HG03432 (cell line): ENCODE data around the gene FAM120A.
A peak's percentile ranks its signal among the peaks of the same experiment; 100 is the strongest.

Experiments used
- ATAC-seq: cut with Tn5 transposase; IDR thresholded peaks from one replicate; pipeline ENCODE4 v1.9.1; 2021; ENCODE audit warnings: mild to moderate bottlenecking, moderate library complexity; ENCODE audit not compliant: unreplicated experiment

Gene FAM120A

GRCh38 chr9:93552923-93553322, 101.4 kb downstream of the FAM120A start:
- no peak for ATAC-seq

DNA sequence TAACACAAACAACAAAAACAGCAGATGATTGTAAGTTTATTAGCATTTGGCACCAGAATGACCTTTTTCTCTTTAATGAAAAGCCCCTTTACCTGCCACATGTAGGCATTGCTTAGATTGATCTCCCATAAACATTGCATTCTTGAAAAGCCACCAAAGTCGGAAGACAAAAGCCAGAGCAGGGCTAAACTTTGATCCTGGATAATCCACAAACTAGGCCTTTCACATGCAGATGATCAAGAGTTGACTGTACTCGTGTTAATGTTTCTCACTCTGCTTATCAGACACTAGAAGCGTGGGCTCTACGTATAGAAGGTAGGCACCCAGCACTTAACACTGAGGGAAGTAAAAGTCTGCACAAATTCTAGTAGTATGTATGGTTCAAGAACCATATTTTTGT, 103.9 kb downstream of the FAM120A start:
- no peak for ATAC-seq

- ATAC-seq = no peak
These were observed 106.1 kb downstream of the FAM120A start for GRCh38 chr9:93557366-93558137.

- ATAC-seq = no peak
These were observed 107.0 kb downstream of the FAM120A start for GRCh38 chr9:93558503-93558902.

DNA sequence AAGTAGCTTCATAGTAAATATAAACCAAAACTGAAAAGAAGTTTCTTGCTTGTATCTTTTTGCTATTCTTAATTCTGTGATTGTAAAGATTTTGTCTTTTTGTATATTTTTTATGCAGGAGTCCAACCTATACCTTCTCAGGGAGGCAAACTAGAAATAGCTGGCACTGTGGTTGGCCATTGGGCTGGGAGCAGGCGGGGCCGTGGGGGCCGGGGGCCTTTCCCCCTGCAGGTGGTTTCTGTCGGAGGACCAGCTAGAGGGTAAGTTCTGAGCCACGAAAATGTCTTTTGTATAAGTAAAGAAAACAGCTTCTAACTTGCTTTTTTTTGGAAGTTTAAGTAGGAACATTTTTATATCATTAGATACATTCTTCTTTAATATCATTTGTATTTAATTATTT, 109.5 kb downstream of the FAM120A start:
- ATAC-seq = no peak

DNA sequence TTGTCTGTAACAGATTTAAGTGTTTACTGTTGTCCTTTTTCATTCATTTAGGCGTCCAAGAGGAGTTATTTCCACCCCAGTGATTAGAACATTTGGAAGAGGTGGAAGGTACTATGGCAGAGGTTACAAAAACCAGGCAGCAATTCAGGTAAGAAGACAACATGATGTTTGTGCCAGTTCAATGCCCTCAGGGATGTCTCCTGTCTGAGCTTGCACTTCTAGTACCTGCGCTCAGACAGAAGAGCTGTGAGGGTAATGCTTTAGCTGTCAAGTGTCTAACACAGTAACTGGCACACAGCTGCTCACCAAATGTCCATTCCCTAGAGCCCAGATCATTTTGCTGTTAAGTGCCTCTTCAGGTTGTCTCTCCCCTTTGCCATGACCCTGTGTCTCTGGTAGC, 110.7 kb downstream of the FAM120A start:
- ATAC-seq = no peak

DNA sequence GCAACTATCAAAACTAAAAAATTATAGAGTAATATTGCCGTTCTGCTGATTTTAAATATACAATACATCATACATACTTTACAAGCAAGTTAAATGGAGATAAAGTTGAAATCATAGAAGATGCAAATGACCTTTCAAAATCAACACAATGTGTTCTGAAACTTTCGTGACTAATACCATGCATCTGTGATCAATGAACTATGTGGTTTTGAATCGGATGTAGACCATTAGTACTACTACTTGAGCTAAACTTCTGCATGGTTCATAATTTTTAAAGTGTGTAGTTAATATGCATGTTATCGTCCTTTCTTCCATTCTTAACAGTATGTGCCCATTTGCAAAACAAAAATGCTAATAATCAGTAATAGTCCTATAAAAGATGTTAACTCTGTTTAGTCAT, 113.6 kb downstream of the FAM120A start:
- no peak for ATAC-seq

DNA sequence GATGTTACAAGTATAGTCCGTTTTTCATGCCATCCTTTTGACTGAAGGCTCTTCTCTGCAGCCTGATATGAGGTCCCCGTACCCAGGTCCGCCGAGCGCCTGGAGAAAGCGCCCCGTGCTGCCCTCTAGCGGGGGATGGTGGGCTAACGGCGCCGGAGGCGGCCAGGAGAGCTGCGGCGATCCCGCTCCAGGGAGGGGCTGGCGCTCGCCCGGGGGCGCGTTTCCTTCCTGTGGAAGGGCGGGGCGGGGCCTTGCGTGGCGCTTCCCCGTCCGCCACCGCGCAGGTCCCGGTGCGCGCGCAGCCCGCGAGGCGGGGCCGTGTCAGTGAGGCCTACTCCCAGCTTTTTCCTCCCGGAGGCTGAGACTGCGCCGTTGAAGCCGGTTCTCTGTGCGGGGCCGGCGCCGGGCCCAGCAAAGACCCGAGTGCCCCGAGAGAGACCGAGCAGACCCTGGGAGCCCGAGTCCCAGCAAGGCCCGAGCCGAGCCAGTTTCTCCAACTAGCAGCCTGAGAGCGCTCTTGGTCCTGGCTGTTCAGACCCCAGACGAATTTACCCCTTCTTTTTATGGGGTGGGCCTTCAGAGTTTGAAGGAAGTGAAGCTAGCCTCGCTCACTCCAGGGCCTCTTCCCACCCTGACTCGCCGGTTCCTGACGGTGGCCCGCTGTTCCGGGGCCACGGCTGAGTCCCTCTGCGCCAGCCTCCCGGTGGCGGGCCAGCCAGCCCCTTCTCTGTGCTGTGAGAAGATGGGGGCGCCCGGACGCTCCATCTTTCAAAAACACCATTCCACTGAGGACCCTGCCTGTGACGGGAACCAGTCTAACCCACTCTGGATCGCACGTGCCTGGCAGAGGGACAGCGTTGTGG, 115.2 kb downstream of the FAM120A start:
- peak; percentile 94 for ATAC-seq

DNA sequence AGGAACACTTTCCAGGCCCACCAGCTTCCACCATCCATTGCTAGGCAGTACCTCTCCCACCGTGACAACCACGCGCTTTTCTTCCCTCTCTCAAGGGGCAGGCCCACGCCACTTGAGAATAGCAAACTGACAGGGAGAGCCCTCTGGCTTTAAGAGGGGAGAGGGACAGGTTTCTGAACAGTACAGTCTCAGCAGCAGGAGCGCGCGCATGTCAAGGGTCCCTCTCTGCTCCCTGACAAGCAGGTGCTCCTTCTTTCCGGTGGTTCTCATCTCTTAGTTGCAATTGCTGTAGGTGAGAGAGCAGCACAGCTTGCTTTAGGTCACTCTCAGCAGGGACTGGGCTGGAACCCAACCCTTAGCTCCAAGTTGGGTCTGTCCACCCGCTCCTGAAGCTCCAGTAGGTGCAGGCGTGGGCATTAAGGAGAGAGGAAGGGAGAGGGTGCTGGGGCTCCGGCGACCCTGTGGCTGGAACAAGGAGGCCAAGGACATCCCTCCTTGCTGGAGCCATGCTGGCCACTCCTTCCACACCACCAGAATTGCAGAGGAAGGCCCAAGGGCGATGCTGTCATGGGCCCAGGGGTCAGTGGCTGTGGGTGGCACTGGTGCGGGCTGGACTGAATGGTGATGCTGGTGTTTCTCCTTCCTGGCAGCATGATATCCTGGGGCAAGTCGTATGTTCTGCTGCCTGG, 115.9 kb downstream of the FAM120A start:
- ATAC-seq = peak; percentile 3

DNA sequence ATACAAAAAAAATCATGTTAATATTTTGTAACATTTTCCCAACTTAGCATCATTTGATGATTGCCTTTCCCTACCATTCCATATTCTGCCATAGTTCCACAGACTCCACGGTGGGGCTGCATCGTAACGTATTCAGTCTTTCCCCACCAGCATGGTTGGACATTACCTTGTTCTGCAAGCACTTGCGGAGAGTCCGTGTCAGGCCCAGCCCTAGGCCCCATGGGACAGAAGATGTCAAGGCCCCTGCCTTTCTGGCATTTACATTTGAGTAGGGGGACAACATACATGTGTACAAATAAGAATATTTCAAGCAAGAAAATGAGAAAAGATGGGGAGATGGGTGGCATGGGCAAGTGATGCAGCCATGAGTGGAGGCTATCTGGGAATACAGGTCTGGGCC, 116.7 kb downstream of the FAM120A start:
- ATAC-seq = no peak

- no peak for ATAC-seq
These were observed 118.2 kb downstream of the FAM120A start for GRCh38 chr9:93569621-93570174.

DNA sequence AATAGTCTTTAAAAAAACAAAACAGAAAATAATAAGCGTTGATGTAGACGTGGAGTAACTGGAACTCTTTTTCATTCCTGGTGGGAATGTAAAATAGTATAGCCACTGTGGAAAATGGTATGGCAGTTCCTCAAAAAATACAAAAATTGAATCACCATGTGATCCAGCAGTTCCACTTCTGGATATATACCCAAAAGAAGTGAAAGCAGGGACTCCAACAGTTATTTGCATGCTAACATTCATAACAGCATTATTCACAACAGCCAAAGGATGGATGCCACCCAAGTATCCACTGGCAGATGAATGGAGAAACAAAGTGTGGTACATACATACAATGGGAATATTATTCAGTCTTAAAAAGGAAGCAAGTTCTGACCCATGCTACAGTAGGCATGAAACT, 120.7 kb downstream of the FAM120A start:
- ATAC-seq = no peak

DNA sequence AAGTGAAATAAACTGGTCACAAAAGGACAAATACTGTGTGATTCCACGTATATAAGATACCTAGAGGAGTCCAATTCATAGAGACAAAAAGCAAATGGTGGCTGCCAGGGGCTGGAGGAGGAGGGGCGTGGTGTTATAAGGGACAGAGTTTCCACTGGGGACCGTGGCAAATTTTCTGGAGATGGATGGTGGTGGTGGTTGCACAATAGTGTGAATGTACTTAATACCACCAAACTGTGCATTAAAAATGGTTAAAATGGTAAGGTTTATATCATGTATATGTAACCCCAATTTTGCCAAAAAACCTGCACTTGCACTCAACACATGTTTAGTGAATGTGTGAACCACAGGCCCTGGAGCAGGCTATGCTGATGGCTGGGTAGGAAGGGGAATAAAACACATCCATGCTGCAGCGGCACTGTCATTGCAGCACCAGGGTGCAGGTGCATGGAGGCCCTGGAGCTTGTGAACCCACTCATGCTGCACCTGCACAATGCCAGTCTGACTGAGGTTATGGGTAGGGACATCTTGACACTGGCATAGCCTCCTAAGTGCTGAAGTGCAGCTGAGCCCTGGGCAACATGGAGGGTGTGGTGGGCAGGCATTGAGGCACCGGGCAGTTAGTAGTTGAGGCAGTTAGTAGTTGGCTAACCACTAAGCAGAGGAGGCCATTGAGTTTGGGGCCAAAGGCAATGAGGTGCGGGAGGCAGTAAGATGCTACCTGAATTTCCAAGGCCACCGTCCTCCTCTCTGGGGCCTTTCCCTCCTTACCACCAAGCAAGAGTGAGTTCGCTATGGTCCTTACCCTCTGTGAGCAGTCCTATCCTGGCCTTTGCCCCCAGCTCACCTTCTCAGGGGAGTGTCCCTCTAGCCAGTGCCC, 121.4 kb downstream of the FAM120A start:
- no peak for ATAC-seq

DNA sequence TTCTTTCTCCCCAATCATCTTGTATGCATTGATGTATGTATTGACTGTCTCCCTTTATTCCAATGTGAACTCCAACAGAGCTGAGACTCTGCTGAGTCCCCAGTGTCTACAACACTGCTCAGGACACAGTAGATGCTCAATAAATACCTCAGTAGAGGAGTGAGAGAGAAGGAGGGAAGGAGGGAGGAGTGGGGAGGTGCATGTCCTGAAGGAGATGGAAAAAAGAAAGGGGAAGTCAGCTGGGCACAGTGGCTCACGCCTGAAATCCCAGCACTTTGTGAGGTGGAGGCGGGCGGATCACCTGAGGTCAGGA, 122.0 kb downstream of the FAM120A start:
- no peak for ATAC-seq

- no peak for ATAC-seq
These were observed 122.8 kb downstream of the FAM120A start for GRCh38 chr9:93574091-93574899.

DNA sequence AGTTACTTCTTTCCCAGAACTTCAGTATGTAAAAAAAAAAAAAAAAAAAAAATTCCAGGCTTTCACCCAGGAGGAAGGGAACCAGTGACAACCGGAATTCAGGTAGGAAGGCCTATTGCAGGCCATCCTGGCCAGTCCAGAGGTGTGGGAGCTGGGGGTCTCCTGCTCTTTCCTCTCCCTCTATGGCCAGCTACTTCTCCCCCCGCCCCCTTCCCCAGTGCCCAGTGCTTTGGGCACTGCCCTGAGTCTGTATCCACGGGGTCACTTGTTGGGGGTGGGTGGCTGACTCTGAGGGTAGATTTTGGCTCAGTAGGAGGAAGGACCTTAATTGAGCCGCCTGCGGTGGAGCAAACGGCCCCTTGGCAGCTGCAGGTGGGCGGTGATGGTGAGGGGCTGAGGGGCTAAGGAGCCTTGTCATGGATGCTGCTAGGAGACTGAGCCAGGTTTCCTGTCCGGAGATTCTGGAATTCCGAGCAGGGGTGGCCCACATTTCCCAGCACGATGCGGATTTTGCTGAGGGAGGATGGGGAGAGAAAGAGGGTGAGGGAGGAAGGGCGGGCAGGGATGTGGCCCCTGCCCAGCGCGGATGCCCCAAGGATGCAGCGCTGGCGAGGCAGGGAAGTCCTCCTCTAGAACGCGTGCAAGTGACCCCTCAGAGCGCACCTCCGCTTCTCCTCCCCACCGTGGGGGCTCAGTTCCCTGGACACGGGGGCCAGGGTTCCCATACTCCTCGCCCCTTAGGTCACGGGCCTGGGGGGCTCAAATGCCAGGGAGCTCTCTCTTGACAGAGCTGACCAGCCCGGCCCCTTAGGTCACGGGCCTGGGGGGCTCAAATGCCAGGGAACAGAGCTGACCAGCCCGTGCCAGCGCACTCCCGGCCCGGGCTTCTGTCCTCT, 123.7 kb downstream of the FAM120A start:
- no peak for ATAC-seq

DNA sequence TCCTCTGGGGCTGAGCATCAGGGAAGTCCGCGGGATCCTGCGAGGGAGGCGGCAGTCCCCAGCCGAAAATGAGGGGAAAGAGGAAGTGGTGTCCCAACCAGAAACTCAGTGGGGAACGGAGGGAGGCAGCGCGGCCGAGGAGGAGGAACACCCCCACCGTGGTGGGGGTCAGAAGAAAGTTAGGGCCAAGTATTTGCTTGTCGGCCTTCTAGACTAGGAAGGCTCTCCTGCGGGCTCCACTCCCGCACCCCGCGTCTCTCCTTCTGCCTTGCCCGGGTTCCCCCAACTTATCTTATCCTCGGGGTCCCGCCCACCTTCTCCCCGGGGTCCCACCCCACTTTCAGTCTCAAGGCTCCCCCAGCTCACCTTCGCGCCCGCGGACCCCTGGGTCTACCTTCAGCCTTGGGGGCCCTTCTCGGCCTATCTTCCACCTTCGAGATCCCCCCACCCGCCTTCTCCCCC, 124.3 kb downstream of the FAM120A start:
- ATAC-seq = peak; percentile 34

GRCh38 chr9:93576258-93577077, 125.0 kb downstream of the FAM120A start, which contains the start of gene PHF2:
PHF2 (plus strand) TSS chr9:93576584; CDS start chr9:93576774, 190 bp downstream.
- ATAC-seq = peak; percentile 47
